ENCODE data around the gene TMEM89. TPM values are rescaled to one million over a fixed set of nuclear protein-coding genes. Genes with fewer than 3 reads are reported as not detected.

Gene TMEM89
- total RNA-seq, 1 donor from 2014 or later, result not detected

GRCh38 chr3:48607519-48607918 lies 14.1 kb downstream of the TMEM89 start:
- peaks cover 35 to 38% of the 10 kb centered on the region in 2 donors for H3K36me3 ChIP-seq
- H3K4me1 ChIP-seq, result peaks cover 5 to 15% of the 10 kb centered on the region in 2 donors
- TF ChIP-seq, protein P1, sequence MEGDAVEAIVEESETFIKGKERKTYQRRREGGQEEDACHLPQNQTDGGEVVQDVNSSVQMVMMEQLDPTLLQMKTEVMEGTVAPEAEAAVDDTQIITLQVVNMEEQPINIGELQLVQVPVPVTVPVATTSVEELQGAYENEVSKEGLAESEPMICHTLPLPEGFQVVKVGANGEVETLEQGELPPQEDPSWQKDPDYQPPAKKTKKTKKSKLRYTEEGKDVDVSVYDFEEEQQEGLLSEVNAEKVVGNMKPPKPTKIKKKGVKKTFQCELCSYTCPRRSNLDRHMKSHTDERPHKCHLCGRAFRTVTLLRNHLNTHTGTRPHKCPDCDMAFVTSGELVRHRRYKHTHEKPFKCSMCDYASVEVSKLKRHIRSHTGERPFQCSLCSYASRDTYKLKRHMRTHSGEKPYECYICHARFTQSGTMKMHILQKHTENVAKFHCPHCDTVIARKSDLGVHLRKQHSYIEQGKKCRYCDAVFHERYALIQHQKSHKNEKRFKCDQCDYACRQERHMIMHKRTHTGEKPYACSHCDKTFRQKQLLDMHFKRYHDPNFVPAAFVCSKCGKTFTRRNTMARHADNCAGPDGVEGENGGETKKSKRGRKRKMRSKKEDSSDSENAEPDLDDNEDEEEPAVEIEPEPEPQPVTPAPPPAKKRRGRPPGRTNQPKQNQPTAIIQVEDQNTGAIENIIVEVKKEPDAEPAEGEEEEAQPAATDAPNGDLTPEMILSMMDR (IDR thresholded peaks at IDR 0.05), result no peak
- DNase-seq (ENCODE audit: low spot score in 2 of 2), result no peak
- H3K9me3 ChIP-seq, result no peaks in the 10 kb centered on the region
- H3K27ac ChIP-seq, result no peak overlapping the region
- peak overlapping the region in 1 of 2 donors; percentile 92 for H3K4me3 ChIP-seq
- no peaks in the 10 kb centered on the region for H3K27me3 ChIP-seq
- intact Hi-C loops (cut with DNase I), result no loop called here

GRCh38 chr3:48601622-48601994 lies 20.0 kb downstream of the TMEM89 start:
- H3K4me3 ChIP-seq, result no peak overlapping the region
- no peaks in the 10 kb centered on the region for H3K9me3 ChIP-seq
- H3K27me3 ChIP-seq, result no peaks in the 10 kb centered on the region
- peaks cover 70 to 82% of the 10 kb centered on the region in 2 donors for H3K36me3 ChIP-seq
- intact Hi-C loops (cut with DNase I), result no loop called here
- no peak for DNase-seq (ENCODE audit: low spot score in 2 of 2)
- peaks cover 17 to 30% of the 10 kb centered on the region in 2 donors for H3K4me1 ChIP-seq
- TF ChIP-seq, protein P1 (IDR thresholded peaks at IDR 0.05), result no peak
- H3K27ac ChIP-seq, result peak overlapping the region; percentile 29 to 94

GRCh38 chr3:48600711-48601621 lies 20.6 kb downstream of the TMEM89 start:
- H3K36me3 ChIP-seq, result peaks cover 70 to 78% of the 10 kb centered on the region in 2 donors
- TF ChIP-seq, protein P1 (IDR thresholded peaks at IDR 0.05), result no peak
- peaks cover 19 to 34% of the 10 kb centered on the region in 2 donors for H3K4me1 ChIP-seq
- no peaks in the 10 kb centered on the region for H3K9me3 ChIP-seq
- H3K27ac ChIP-seq, result peak overlapping the region; percentile 94 to 95
- no peak overlapping the region for H3K4me3 ChIP-seq
- no peak for DNase-seq (ENCODE audit: low spot score in 2 of 2)
- intact Hi-C loops (cut with DNase I), result no loop called here
- no peaks in the 10 kb centered on the region for H3K27me3 ChIP-seq

GRCh38 chr3:48599509-48600285 lies 21.9 kb downstream of the TMEM89 start:
- H3K4me1 ChIP-seq, result peaks cover 24 to 46% of the 10 kb centered on the region in 2 donors
- peak overlapping the region; percentile 94 to 95 for H3K27ac ChIP-seq
- H3K36me3 ChIP-seq, result peaks cover 57 to 66% of the 10 kb centered on the region in 2 donors
- no peaks in the 10 kb centered on the region for H3K27me3 ChIP-seq
- DNase-seq (ENCODE audit: low spot score in 2 of 2), result no peak
- H3K9me3 ChIP-seq, result no peaks in the 10 kb centered on the region
- peak overlapping the region in 1 of 2 donors; percentile 34 for H3K4me3 ChIP-seq
- intact Hi-C loops (cut with DNase I), result loop anchor here (5.0 kb wide), 1 partner anchor 38 kb away; the partner anchor contains the start of gene SLC26A6
- TF ChIP-seq, protein P1 (IDR thresholded peaks at IDR 0.05), result no peak

DNA sequence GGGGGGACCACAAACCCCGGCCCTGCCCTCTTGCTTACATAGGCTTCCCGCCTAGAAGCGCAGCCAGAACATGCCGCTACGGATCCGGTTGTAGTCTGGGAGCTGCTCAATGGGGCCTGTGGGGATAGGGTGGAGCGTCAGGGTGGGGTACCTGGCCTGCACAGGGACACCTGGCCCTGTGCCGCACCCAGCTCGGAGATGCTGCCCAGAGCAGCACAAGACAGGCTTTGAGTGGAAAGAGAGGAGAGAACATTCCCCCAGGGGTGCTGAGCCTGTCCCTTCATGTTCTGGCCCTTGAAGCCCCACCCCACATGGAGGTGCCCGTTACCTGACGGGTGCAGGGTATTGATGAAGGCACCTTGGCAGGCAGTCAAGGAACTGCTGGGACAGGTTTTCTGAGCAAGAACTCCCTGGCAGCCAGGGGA lies 22.5 kb downstream of the TMEM89 start:
- intact Hi-C loops (cut with DNase I), result loop anchor here (5.0 kb wide), 1 partner anchor 38 kb away; the partner anchor contains the start of gene SLC26A6
- no peak for DNase-seq (ENCODE audit: low spot score in 2 of 2)
- Histone ChIP-seq H3K27ac (peak overlapping the region; percentile 94 to 95), H3K9me3 (no peaks in the 10 kb centered on the region), H3K27me3 (no peaks in the 10 kb centered on the region), H3K4me3 (peak overlapping the region in 1 of 2 donors; percentile 34), H3K4me1 (peaks cover 24 to 50% of the 10 kb centered on the region in 2 donors), H3K36me3 (peaks cover 51 to 60% of the 10 kb centered on the region in 2 donors)
- TF ChIP-seq, protein P1 (IDR thresholded peaks at IDR 0.05), result no peak

Data from ascending aorta (tissue), 2 donors.